ENCODE data around the gene PSD2.
A peak's percentile ranks its signal among the peaks of the same experiment; 100 is the strongest.

Gene PSD2

GRCh38 chr5:139861889-139862207 is 66.2 kb downstream of the PSD2 start:
- no peak for DNase-seq

- no peak for DNase-seq
Observed at GRCh38 chr5:139862313-139862712, 66.7 kb downstream of the PSD2 start.

- DNase-seq, result no peak
Observed at GRCh38 chr5:139862803-139863202, 67.2 kb downstream of the PSD2 start.

- no peak for DNase-seq
Observed at GRCh38 chr5:139863361-139863760, 67.8 kb downstream of the PSD2 start.

- peak; percentile 88 for DNase-seq
Observed at GRCh38 chr5:139863855-139864558, 68.4 kb downstream of the PSD2 start.

GRCh38 chr5:139864716-139865483 is 69.3 kb downstream of the PSD2 start:
- DNase-seq, result no peak

- no peak for DNase-seq
Observed at GRCh38 chr5:139867109-139867508, 71.5 kb downstream of the PSD2 start.

- DNase-seq, result no peak
Observed at GRCh38 chr5:139867581-139867980, 72.0 kb downstream of the PSD2 start.

- no peak for DNase-seq
Observed at GRCh38 chr5:139869042-139869790, 73.6 kb downstream of the PSD2 start.

GRCh38 chr5:139870677-139871076 is 75.1 kb downstream of the PSD2 start:
- DNase-seq, result no peak

- no peak for DNase-seq
Observed at GRCh38 chr5:139871614-139872013, 76.0 kb downstream of the PSD2 start.

GRCh38 chr5:139872052-139872766 is 76.6 kb downstream of the PSD2 start:
- no peak for DNase-seq

GRCh38 chr5:139872851-139873794 is 77.5 kb downstream of the PSD2 start:
- peak; percentile 45 for DNase-seq

- no peak for DNase-seq
Observed at GRCh38 chr5:139875957-139876356, 80.3 kb downstream of the PSD2 start.

GRCh38 chr5:139877129-139877597 is 81.6 kb downstream of the PSD2 start:
- DNase-seq, result no peak

- no peak for DNase-seq
Observed at GRCh38 chr5:139878093-139878492, 82.5 kb downstream of the PSD2 start.

- DNase-seq, result peak; percentile 63
Observed at GRCh38 chr5:139880416-139881142, 85.0 kb downstream of the PSD2 start.

- DNase-seq, result peak; percentile 30
Observed at GRCh38 chr5:139881143-139881733, 85.6 kb downstream of the PSD2 start.

- peak; percentile 30 for DNase-seq
Observed at GRCh38 chr5:139882316-139882715, 86.7 kb downstream of the PSD2 start.

GRCh38 chr5:139882961-139883539 is 87.4 kb downstream of the PSD2 start:
- DNase-seq, result peak; percentile 50
